ENCODE data around the gene SEC23IP.
A peak's percentile ranks its signal among the peaks of the same experiment; 100 is the strongest.

Gene SEC23IP

DNA sequence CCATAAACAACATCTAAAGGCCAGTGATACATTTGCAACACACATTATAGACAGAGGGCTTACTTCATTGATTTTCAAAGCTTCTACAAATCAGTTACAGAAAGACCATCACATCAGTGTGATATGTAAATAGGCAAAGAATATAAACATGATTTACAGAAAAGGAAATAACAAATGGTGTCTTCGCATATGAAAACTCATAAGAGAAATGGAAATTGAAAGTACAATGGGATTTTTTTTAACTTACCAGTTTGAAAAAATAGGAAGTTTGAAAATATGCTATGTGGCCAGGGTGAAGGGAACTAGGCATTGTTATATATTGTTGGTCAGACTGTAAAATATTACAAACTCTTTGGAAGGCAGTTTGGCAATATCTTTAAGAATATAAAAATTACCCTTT lies 27.3 kb downstream of the SEC23IP start:
- TF ChIP-seq, protein P1, sequence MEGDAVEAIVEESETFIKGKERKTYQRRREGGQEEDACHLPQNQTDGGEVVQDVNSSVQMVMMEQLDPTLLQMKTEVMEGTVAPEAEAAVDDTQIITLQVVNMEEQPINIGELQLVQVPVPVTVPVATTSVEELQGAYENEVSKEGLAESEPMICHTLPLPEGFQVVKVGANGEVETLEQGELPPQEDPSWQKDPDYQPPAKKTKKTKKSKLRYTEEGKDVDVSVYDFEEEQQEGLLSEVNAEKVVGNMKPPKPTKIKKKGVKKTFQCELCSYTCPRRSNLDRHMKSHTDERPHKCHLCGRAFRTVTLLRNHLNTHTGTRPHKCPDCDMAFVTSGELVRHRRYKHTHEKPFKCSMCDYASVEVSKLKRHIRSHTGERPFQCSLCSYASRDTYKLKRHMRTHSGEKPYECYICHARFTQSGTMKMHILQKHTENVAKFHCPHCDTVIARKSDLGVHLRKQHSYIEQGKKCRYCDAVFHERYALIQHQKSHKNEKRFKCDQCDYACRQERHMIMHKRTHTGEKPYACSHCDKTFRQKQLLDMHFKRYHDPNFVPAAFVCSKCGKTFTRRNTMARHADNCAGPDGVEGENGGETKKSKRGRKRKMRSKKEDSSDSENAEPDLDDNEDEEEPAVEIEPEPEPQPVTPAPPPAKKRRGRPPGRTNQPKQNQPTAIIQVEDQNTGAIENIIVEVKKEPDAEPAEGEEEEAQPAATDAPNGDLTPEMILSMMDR (IDR thresholded peaks at IDR 0.05), result no peak

DNA sequence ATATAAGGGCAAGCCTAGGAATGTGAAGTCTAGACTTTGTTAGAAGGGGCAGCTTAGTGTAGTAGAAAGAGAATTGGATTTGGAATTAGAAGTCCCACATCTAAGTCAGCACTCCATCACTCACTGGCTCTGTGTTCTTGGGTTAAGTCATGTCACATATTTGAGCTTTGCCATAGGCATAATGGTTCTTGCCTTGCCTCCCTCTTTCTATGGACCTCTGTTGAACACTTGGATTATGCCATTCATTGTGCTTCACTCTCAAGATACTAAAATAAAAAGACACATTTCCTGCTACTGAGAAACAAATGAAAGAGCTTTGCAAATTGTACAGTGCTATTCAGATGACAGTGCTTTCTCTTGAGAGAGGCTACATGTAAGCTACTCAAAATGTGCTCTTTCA lies 35.9 kb downstream of the SEC23IP start:
- TF ChIP-seq, protein P1 (IDR thresholded peaks at IDR 0.05), result no peak

DNA sequence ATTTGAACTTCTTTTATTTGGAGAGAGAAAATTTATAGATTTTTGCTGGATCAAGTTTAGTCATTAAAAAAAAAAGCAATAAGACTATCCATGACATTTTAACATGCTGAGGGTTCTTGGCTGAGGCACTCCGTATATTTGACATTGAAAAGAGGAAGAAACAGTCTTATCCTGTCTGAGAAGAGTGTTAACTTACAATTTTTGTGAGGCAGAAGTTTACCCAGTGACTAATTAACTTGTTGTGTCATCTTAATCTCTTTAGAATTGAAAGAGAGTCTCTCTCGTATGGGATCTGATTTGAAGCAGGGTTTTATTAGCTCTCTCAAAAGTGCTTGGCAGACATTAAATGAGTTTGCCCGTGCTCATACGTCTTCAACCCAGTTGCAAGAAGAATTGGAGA lies 39.3 kb downstream of the SEC23IP start:
- TF ChIP-seq, protein P1 (IDR thresholded peaks at IDR 0.05), result no peak

DNA sequence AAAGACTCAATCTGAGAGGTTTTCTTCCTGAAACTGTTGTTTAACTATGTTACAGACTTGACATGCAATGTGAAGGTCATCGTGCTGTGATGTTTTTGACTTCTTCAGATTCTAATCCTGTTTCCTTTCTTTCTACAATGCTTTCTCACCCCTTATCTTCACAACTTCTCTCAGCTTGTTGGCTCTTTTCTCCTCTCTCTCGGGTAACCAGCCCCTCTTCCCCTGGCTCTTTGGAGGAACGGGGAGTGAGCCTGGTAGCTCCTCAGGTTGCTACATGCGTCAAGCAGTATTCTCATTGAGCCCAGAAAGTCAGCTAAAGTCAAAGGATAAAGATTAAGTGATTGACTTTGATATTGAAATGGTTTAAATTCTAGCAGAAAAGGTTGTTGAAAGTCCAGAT lies 40.1 kb downstream of the SEC23IP start:
- TF ChIP-seq, protein P1 (IDR thresholded peaks at IDR 0.05), result no peak

DNA sequence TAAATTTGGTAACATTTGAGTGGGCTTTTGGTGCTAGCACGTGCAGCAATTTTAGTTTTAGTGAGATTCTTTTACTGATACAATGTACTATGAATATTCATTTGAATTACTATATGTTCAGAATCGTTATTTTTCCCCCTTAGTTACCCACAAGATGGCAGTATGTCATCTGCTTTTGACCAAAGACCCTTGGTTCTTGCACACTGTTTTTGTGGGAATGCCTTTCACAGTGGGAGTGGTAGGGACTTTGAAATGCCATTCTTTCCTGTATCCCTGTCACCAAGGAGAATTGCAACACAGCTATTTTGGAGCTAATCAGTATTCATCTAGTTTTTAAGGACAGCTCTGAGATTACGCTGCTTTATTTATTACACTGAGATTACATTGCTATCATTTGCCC lies 40.6 kb downstream of the SEC23IP start:
- TF ChIP-seq, protein P1 (IDR thresholded peaks at IDR 0.05), result peak; percentile 38; the same call in 1 of the 2 replicates

DNA sequence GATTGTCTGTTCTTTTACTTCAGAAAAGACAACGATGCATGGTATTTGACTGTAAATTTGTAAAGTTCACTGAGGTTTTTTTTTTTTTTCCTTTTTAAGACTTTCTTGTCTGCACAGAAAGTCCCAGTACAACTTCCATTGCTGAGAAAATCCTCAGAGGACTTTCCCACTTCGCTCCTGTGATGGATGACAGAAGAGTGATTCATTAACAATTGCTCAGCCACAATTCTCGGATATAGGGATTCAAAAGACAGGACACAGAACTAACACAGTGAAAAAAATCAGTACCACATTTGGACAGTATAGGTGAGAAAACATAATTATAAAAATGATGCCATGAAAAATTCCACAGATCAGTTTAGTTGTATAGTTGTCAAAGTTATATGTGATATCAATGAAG lies 48.0 kb downstream of the SEC23IP start:
- TF ChIP-seq, protein P1 (IDR thresholded peaks at IDR 0.05), result no peak

DNA sequence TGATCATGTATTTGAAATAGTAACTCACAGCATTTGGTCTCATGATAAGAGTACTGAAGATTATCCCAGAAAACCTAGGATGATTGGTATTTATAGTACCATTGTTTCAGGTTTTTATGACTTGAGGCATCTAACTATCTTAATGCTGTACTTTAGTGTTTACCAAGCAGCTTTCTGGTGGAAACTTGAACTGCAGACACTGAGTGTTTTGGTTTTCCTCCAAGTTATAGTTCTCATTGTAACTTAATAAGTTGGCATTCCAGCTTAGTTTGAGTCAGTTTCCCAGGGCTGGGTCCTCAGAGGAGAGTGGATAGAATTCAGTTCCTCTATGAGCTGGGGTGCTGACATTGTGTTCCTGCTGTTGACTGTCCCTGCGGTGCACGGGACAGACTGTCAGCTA lies 50.4 kb downstream of the SEC23IP start:
- TF ChIP-seq, protein P1 (IDR thresholded peaks at IDR 0.05), result no peak

DNA sequence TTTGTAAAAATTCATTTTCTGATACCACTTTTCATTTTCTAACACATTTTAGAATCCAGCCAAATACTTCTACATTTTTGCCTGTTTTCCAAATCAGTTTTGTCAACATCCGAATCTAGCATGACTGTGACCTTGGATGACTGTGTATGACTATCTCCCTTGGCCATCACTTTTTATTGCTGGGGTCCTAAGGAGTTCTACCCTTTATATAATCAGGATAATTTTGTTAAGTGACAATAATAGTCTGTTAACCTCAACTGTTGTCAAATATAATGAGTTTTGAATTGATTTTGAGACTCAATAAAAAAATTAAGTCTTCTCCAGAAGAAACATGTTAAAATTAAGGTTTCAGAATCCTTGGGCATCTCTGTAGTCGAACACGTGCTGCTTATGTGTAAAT lies 53.3 kb downstream of the SEC23IP start:
- TF ChIP-seq, protein P1 (IDR thresholded peaks at IDR 0.05), result no peak

Measured in LNCAP (cell line).